ENCODE results near the gene ZFAND3.
"Not testable (repeated sequence)": the region's sequence is repeated elsewhere in the genome, so short reads cannot be mapped to it uniquely, and the experiment has no call there.

ZFAND3 gene

GRCh38 chr6:38095054-38095453 is 275.5 kb downstream of the ZFAND3 start:
- DNase-seq: no peak

- no peak for DNase-seq
Observed at GRCh38 chr6:38099221-38099620, 279.7 kb downstream of the ZFAND3 start.

- no peak for DNase-seq
Observed at GRCh38 chr6:38100380-38100779, 280.9 kb downstream of the ZFAND3 start.

GRCh38 chr6:38103921-38104320 is 284.4 kb downstream of the ZFAND3 start:
- DNase-seq: no peak

- DNase-seq: no peak
Observed at GRCh38 chr6:38105066-38105465, 285.5 kb downstream of the ZFAND3 start.

- no peak for DNase-seq
Observed at GRCh38 chr6:38107073-38107472, 287.5 kb downstream of the ZFAND3 start.

- no peak for DNase-seq
Observed at GRCh38 chr6:38110481-38110971, 291.0 kb downstream of the ZFAND3 start.

- no peak for DNase-seq
Observed at GRCh38 chr6:38112181-38112580, 292.7 kb downstream of the ZFAND3 start.

- DNase-seq: no peak
Observed at GRCh38 chr6:38113825-38114576, 294.5 kb downstream of the ZFAND3 start.

GRCh38 chr6:38114976-38115625 is 295.6 kb downstream of the ZFAND3 start:
- DNase-seq: no peak

GRCh38 chr6:38115626-38116008 is 296.1 kb downstream of the ZFAND3 start:
- DNase-seq: no peak

GRCh38 chr6:38116248-38116647 is 296.7 kb downstream of the ZFAND3 start:
- DNase-seq: no peak

GRCh38 chr6:38117281-38117680 is 297.8 kb downstream of the ZFAND3 start:
- DNase-seq: no peak

GRCh38 chr6:38118791-38119365 is 299.4 kb downstream of the ZFAND3 start:
- DNase-seq: no peak

GRCh38 chr6:38119516-38119915 is 300.0 kb downstream of the ZFAND3 start:
- no peak for DNase-seq

GRCh38 chr6:38124224-38124926 is 304.8 kb downstream of the ZFAND3 start:
- not testable (repeated sequence) for DNase-seq

GRCh38 chr6:38127284-38127683 is 307.8 kb downstream of the ZFAND3 start:
- DNase-seq: no peak

GRCh38 chr6:38131527-38131965 is 312.0 kb downstream of the ZFAND3 start:
- DNase-seq: no peak

- no peak for DNase-seq
Observed at GRCh38 chr6:38133932-38134703, 314.6 kb downstream of the ZFAND3 start.

- no peak for DNase-seq
Observed at GRCh38 chr6:38134704-38135088, 315.2 kb downstream of the ZFAND3 start.

- no peak for DNase-seq
Observed at GRCh38 chr6:38136547-38136946, 317.0 kb downstream of the ZFAND3 start.

GRCh38 chr6:38137608-38138265 is 318.2 kb downstream of the ZFAND3 start:
- no peak for DNase-seq
